HG03457 (cell line): ENCODE measurements around the gene GSTO2.

ENCODE experiments used
- ATAC-seq: cut with Tn5 transposase; IDR thresholded peaks from one replicate; pipeline ENCODE4 v1.9.1; 2021; ENCODE audit warnings: moderate number of reproducible peaks; ENCODE audit not compliant: unreplicated experiment

The GSTO2 gene

DNA sequence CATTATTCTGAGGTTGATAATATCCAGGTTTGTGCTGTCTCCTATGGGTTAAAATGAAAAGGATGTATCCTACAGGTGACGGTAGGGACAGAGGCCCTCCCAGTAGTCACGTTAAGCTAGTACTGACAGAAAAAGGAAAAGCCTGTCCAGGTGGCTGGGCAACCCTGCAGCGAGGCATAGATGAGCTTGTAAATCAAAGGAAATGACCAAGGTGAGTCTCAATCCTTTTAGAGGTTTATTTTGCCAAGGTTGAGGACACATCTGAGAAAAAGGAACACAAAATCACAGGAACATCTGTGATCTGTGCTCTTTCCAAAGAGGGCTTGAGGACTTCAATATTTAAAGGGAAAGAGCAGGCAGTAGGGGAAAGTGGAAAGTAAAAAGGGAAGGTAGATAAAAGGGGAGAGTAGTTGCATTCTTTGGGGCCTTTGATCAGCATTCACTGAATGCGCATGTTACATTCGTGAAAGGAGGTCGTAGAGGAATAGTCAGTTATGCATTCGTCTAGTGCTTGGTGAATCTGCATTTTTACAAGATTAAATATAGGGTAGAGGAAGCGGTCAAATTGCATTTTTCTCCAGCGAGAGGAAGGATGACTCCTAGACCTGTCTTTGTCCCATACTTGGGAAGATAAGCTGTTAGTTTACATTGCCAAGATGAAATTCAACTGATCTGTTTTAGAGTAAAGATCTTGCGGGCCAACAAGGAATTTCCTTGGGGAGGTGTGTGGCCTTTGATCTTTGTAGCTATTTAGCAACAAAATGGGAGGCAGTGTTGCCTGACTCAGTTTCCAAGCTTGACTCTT is 15.2 kb upstream of the GSTO2 start:
- ATAC-seq: no peak

DNA sequence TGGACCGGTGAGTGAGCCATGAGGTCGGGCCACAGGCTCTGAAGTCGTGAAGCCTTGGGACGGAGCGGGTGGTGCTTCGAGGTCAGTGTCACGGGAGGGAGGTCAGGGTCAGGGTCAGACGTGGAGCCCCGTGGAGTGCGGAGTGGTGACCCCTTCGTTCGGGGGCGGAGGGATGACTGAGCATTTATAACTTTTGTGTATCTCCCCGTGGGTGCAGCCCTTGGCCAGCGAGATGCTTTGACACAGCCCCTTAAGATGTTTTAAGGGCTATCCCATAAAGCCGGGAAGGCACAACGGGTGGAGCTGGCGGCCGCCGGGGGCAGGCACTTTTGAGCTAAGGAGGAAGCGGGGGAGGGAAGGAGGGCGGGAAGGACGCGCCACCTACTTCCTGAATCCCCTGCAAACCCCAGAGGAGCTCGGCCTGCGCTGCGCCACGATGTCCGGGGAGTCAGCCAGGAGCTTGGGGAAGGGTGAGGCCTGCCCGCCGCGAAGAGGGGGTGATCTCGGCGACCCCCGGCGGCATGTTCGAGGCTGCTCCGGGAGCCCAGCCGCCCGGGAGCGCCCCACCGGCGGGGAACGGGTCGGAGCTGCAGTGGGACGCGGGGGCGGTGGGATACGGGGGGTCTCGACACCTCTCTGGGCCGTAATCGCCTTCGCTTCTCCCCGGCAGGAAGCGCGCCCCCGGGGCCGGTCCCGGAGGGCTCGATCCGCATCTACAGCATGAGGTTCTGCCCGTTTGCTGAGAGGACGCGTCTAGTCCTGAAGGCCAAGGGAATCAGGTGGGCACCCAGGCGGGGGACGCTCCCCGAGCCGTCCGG is 14.3 kb upstream of the GSTO2 start, which contains the start of gene GSTO1:
TSS of gene GSTO1 (plus strand) at position 400 of the 818 bp plus-strand sequence. CDS start at position 437, 37 bp downstream.
- ATAC-seq: peak; percentile 51

DNA sequence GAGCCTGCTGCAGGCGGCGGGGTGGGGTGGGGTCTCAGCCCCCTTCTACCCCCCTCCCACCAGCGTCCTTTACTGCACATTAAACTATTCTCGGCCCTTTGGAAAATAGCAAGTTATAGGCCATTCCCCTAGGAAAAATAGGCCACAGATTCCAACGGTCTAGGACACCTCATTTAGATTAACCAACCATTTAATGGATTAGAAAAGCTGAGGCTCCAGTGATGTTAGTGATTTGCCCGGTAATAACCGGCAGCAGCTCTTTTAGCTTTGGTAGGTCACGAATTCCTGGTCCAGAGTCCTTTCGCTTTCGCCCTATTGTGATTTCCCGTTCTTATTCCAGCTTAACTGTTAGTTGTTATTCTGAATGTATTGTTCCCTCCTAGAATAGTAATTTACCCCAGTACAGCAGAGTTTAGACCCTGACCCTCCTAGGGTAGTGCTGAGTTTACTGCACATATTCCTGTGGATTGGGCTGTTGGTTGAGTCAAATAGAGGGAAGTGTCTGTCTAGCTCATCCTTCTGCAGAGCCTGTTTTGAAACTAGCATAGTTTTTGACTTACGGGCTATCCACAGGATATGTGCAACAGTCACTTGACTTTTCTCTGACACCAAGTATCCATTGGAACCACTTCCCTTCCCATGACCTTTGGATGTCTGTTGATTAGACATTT is 13.5 kb upstream of the GSTO2 start:
- ATAC-seq: no peak

DNA sequence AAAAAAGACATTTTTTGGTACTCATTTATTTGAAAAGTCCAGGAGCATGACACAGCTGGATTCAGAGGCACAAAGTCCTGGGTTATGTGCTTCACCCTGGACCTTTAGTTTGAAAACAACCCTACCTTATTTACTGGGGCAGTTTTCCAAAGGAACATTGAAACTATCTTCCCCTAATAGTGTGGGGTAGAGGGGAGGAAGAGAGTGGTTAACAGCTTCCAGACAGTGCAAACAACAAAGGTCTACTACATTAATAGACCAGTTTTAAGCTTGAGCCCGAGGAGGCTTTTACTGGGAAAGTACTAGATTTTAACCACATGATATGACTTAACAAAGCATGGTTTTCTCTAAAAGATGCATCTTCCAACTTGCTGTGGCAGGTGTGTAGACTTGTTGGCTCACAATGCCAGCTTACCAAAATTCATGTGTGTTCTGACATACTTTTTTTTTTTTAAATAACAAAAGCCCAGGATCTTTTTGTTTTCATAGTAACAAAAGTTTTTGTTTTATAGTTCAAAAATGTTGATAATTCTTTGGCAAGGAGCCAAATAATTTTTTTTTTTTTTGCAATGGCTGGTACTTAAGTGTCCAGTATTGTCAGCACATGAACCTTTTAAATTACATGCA is 12.5 kb upstream of the GSTO2 start:
- no peak for ATAC-seq

DNA sequence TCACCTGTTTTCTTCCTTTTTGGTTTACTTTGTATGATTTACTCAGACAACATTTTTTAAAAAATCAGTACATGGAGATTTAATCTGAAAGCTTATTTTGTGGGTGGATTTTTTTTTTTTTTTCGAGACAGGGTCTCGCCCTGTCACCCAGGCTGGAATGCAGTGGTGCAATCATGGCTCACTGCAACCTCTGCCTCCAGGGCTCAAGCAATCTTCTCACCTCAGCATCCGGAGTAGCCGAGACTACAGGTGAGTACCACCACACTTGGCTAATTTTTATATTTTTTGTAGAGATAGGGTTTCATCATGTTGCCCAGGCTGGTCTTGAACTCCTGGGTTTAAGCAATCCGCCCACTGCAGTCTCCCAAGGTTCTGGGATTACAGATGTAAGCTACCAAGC is 11.7 kb upstream of the GSTO2 start:
- no peak for ATAC-seq

DNA sequence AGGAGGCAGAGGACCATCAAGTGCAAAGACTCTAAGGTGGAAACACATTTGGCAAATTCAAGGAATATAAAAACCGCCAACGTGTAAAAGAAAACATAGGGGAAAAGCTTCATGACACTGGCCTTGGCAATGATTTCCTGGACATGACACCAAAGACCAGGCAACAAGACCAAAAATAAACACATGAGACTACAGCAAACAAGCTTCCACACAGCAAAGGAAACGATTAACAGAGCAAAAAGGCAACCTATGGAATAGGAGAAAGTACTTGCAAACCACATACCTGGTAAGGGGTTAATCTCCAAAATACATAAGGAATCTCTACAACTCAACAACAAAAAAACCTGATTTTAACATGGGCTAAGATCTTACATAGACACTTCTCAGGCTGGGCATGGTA is 10.8 kb upstream of the GSTO2 start:
- ATAC-seq: no peak

DNA sequence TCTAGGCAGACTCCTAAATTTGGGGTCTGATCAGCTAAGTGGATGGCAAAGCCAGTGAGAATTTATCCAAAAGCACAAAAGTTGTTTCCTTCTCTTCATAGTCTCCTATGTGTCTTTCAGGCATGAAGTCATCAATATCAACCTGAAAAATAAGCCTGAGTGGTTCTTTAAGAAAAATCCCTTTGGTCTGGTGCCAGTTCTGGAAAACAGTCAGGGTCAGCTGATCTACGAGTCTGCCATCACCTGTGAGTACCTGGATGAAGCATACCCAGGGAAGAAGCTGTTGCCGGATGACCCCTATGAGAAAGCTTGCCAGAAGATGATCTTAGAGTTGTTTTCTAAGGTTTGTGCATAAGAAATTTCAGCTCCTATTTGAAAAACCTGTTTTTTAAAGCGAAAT is 9.5 kb upstream of the GSTO2 start:
- no peak for ATAC-seq

DNA sequence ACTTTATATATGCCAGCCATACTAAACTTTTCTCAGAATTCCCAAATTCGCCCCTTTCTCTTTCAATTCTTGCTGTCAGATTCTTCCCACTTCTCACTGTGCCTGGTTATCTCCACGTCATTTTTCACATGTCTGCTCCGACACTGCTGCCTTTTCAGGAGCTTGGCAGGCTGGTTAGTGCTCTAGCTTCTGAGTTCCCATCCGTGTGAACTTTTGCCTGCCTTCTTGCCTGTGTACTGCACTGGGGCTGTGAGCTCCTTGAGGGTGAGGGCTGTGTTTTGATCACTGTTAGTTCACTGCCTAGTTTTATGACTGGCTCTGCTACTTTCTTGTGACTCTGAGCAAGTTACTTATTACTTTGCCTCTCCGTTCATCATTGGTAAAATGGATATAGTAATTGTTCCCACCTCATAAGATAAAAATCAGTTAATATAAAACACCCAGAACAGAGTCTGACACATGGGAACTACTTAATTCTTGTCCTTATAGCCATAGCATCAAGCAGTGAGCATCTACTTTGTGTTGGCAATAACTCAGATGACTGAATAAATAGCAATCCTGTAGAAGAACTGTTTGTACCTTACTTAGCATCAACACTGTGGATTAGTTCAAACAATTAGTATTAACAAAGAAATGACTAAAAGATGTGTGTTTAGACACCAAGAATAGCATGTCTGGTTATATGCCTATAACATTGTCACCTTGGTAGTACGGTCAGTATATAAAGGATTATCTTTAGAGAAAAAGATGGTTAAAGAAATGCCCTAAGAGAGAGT is 8.8 kb upstream of the GSTO2 start:
- no peak for ATAC-seq

DNA sequence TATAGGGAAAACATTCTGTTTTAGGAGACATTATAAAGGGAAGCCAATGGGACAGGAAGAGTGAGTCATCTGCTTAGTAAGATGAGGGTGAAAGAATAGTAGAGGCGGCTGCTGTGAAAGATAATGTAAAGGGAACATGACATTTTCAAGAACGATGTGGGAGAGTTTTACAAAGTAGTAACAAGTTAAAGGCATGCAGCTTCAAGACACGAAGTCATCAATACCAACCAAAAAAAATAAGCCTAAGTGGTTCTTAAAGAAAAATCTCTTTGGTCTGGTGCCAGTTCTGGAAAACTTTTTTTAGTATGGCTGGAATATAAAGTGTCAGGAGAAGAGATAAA is 8.2 kb upstream of the GSTO2 start:
- ATAC-seq: no peak

DNA sequence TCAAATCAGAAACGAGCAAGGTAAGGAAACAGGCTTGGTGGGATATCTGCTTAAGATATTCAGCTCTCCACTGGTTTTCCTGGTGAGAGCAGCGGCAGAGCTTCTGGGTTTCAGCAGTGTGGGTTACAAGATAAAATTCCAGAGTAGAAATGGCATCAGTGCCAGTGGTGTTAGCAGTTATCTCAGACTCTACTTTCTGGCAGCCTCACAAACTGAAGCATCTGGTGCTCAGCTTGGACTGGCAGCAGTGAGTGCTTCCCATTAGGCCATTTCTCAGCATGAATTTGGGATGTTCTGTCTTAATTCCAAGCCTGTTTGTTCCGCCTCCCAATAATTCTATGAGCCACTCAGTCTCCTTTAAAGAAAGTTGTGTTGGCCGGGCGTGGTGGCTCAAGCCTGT is 6.9 kb upstream of the GSTO2 start:
- no peak for ATAC-seq

DNA sequence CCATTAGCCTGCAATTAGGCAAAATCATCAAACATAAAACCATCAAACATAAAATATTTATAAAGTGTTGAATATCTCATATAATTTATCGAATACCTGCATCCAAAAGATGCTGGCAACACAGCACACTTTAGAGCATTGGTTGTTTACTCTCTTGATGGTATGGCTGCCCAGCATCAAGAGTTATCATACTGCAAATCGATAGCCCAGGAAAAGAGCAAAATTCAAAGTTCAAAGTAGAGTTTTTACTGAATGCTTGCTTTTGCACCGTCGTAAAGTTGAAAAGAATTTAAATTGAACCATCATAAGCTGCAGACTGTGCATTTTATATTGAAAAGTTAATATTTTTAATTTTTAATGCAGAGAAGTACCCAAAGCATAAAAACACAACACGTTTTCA is 4.2 kb upstream of the GSTO2 start:
- no peak for ATAC-seq

DNA sequence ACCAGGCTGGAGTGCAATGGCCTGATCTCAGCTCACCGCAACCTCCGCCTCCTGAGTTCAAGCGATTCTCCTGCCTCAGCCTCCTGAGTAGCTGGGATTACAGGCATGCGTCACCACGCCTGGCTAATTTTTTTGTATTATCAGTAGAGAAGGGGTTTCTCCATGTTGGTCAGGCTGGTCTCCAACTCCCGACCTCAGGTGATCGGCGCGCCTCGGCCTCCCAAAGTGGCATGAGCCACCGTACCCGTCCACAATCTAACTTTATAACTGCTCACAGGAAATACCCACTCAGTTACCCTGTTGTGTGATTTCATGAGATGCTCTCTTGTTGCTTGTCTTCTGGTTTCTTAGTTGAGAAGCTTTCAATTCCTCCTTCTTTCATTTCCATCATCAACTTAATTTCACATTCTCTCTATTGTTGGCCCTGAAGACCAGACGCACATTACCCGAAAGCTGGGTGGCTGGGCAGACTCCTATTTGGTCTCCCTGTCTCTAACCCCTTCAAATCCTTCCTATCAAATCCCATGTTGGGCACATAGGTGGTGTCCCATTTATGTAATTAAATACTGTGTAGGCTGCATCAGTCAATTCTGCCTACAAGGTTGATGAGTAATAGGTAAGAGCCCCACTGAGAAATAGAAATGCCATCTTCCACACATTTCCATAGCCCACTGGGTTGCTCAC is 1.1 kb upstream of the GSTO2 start:
- no peak for ATAC-seq

DNA sequence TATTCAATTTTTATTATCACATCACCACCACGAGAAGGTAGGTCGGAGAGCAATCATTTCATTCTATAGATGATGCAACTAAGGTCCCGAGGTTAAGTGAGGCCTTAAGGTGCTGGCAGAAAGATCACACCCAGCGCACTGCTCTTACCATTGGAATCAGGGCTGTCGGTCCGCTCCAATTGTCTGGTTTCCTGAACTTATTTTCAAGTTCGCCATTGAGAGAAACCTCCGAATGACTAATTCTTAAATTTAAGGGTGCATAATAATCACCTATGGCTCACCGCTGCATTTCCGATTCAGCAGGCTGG is 625 bp upstream of the GSTO2 start:
- no peak for ATAC-seq

DNA sequence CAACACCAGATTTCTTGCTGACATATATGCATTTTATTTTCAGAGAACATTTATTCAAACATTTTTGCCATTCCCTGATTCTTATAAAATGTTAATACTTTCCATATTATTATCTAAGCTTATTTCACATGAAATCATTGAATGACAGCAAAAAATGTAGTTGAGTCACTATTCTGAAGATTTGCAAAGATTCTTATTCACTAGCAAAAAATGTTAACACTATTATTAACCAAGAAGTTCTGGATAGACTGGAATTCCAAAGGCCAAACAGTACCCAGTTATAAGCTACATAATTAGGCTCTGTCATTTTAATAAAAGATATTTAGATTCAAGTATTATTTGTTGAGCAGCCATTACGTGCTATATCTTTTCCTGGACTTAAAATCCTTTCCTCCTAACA is 4.3 kb downstream of the GSTO2 start:
- ATAC-seq: no peak

DNA sequence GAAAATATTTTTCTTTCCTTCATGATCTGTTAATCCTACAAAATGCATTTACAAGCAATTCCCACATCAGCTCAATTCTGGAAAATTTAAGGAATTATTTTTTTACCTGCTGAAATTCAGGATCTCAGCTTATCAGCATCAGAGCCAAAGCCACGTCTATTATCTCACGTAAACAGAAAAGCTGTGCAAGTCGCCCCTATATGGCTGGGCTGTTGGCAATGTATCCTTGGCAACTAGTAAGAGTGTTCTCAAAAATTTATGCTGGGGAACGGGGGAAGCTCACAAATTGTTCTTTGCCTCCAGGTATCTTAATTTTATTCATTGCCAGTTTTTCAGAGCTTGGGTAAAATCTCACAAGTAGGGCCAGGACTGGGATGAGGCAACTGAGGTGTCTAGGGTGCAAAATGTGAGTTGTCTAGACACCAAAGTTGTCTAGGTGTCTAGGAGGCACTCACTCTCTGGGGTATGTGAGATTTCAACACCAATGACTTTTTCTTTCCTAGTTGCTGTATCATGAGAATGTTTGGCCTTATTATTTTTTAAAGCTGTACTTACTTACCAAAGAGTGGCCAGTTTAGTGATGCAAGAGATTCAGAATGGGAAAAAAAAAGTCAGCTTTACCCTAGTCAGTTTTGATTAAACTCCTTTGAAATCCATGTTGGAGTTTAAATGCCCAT is 5.1 kb downstream of the GSTO2 start:
- no peak for ATAC-seq

DNA sequence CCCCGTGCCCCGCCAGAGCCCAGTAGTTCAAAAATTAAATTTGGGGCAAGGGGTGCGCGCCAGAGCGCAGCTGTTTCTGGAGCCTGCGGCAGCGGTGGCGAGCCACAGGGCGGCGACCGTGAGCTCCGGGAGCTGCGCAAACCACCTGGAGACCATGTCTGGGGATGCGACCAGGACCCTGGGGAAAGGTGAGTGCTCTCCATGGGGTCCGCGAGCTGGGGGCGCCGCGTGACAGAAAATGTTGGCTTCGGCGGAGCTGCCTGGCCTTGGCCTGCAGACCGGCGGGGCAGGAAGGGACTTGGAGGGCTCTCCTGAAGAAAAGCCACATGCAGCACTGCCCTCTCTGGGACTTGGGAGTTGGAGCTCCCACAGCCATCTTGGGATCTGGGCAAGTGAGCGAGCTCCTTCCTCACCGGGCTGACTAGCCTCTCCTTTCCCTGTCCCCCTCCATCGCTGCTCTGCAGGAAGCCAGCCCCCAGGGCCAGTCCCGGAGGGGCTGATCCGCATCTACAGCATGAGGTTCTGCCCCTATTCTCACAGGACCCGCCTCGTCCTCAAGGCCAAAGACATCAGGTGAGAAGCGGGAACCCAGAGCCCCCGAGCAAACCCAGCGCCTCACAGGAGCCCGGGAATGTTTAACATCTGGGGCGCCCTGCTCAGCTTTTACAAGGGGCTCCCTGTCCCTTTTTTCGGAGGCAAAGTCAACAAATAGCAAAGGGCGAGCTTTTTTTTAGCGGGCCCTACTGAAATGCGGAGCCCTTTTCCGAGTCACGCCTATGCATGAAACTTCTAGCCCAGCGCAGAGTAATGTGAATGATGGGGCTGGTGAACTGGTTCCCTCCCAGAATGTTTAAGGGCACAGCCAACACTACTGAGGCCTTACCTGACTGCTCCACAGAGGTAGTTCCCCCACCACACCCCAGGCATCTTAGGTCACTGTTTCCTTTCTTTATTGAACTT is 6.1 kb downstream of the GSTO2 start:
- ATAC-seq: no peak

DNA sequence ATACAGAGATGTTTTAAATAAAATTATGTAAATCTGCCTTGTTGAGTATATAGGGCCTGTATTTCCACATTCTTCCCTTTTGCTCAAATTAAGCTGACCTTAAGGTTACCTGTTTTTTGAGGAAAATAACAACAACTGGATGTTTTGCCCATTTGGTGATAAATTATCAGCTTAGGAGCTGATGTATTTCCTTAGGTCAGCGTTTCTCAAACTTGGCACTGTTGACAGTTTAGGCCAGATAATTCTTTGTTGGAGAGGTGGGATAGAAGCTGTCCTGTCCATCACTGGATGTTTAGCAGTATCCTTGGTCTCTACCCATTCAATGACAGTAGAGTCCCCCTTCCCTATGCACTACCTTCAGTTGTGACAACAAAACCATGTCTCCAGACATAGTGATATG is 7.2 kb downstream of the GSTO2 start:
- no peak for ATAC-seq

DNA sequence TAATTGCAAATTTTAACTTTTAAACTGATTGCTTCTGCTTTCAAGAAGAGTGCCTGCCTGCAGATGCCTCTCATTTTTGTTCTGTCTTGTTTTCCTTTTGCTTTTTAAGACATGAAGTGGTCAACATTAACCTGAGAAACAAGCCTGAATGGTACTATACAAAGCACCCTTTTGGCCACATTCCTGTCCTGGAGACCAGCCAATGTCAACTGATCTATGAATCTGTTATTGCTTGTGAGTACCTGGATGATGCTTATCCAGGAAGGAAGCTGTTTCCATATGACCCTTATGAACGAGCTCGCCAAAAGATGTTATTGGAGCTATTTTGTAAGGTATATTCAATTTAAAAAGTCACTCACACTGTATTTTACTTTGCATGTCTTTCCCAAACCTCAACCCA is 8.8 kb downstream of the GSTO2 start:
- ATAC-seq: no peak
